ENCODE results near the gene CXCL5. TPM values are rescaled to one million over a fixed set of nuclear protein-coding genes. Genes with fewer than 3 reads are reported as not detected.

Gene CXCL5
- total and polyA plus RNA-seq, 2 experiments from 2014 or later, result 7.5 to 7.6 TPM

- DNase-seq (ENCODE audit: low spot score), result peak; percentile 53
- peak; percentile 35 for ATAC-seq
- H3K4me1 Mint-ChIP-seq, result peaks cover 47% of the 10 kb centered on the region
Measured at GRCh38 chr4:74038086-74038424, 39.6 kb upstream of the CXCL5 start.

GRCh38 chr4:74037076-74037955, 38.8 kb upstream of the CXCL5 start:
- Mint-ChIP-seq H3K9me3 (no peaks in the 10 kb centered on the region), H3K27me3 (ENCODE audit: insufficient read depth, low read depth, poor library complexity) (peaks cover 2% of the 10 kb centered on the region), H3K4me1 (peaks cover 43% of the 10 kb centered on the region), H3K36me3 (ENCODE audit: low read depth) (no peaks in the 10 kb centered on the region; the same call in 1 of the 3 replicates), H3K4me3 (peak overlapping the region; percentile 90), H3K27ac (no peak overlapping the region; the same call in 1 of the 2 replicates)
- TF ChIP-seq CTCF (conservative IDR thresholded peaks at IDR 0.05; ENCODE audit: low read depth in 2 of 2) (0 out of 4 replicates have a peak, but pooled peaks of 1 of the 2 experiments have one; percentile 6), ZNF114 (CRISPR knock-in tag; IDR thresholded peaks at IDR 0.05) (0 out of 2 replicates have a peak, but pooled peaks have one; percentile 9), REST (IDR thresholded peaks at IDR 0.05; ENCODE audit: unreplicated experiment) (no peak)
- DNase-seq (ENCODE audit: low spot score) (peak; percentile 40), ATAC-seq (peak; percentile 7)
- Histone ChIP-seq H3K9me2 (ENCODE audit: insufficient read depth) (no peaks in the 10 kb centered on the region), H3K36me3 (ENCODE audit: insufficient read depth) (no peaks in the 10 kb centered on the region), H3K4me3 (peak overlapping the region; percentile 76), H4K20me1 (replicated peaks; ENCODE audit: insufficient read depth) (no peaks in the 10 kb centered on the region), H3K27me3 (ENCODE audit: insufficient read depth) (no peaks in the 10 kb centered on the region), H2AFZ (no peak overlapping the region), H3K4me1 (ENCODE audit: insufficient read depth) (peaks cover 32% of the 10 kb centered on the region), H3F3A (replicated peaks; ENCODE audit: low read depth) (no peaks in the 10 kb centered on the region), H3K79me2 (replicated peaks; ENCODE audit: insufficient read depth) (no peaks in the 10 kb centered on the region), H3K27ac (ENCODE audit: low read depth) (no peak overlapping the region), H3K4me2 (peak overlapping the region; percentile 77)

More at GRCh38 chr4:74038086-74038424, 39.6 kb upstream of the CXCL5 start:
- Histone ChIP-seq H3K4me1 (ENCODE audit: insufficient read depth) (peaks cover 32% of the 10 kb centered on the region), H3K4me2 (peak overlapping the region; percentile 77), H2AFZ (no peak overlapping the region; the same call in 1 of the 2 replicates), H3K9me2 (ENCODE audit: insufficient read depth) (no peaks in the 10 kb centered on the region), H3F3A (replicated peaks; ENCODE audit: low read depth) (no peaks in the 10 kb centered on the region), H3K79me2 (replicated peaks; ENCODE audit: insufficient read depth) (no peaks in the 10 kb centered on the region), H3K36me3 (ENCODE audit: insufficient read depth) (no peaks in the 10 kb centered on the region), H3K27me3 (ENCODE audit: insufficient read depth) (no peaks in the 10 kb centered on the region), H3K4me3 (peak overlapping the region; percentile 76), H3K27ac (ENCODE audit: low read depth) (no peak overlapping the region), H4K20me1 (replicated peaks; ENCODE audit: insufficient read depth) (no peaks in the 10 kb centered on the region)
- peaks cover 2% of the 10 kb centered on the region for H3K27me3 Mint-ChIP-seq (ENCODE audit: insufficient read depth, low read depth, poor library complexity)
- peak overlapping the region; percentile 88 for H3K27ac Mint-ChIP-seq
- TF ChIP-seq ZNF331 (CRISPR knock-in tag; IDR thresholded peaks at IDR 0.05; ENCODE audit: low read depth), result no peak
- no peak for TF ChIP-seq CTCF (conservative IDR thresholded peaks at IDR 0.05; ENCODE audit: low read depth in 2 of 2)
- TF ChIP-seq ZNF114 (CRISPR knock-in tag; IDR thresholded peaks at IDR 0.05), result no peak
- H3K4me3 Mint-ChIP-seq, result peak overlapping the region; percentile 90
- H3K36me3 Mint-ChIP-seq (ENCODE audit: low read depth), result no peaks in the 10 kb centered on the region; the same call in 1 of the 3 replicates
- H3K9me3 Mint-ChIP-seq, result no peaks in the 10 kb centered on the region
